Renal pelvis (tissue), 12 donors: Measurements from ENCODE around the gene ZNF334. TPM values are rescaled to one million over a fixed set of nuclear protein-coding genes. Genes with fewer than 3 reads are reported as not detected.

Experiments
- DNase-seq: peaks from one replicate; pipeline ENCODE4 v3.0.0-alpha.2; 2013
- long read RNA-seq, 16 experiments: transcript quantifications; one replicate each; lab custom pipeline, GENCODE V29; 2026
- polyA plus RNA-seq, 3 donors: library from polyadenylated mRNA; unstranded; fragments of 120-200 nt; gene quantifications; one replicate each; pipeline ENCODE4 v1.2.1, GENCODE V29; 2013; ENCODE audit not compliant: insufficient read length in 3 of 3

Gene ZNF334
- 10 to 100 TPM; 24.1 to 44.9 (median 40.5) TPM for polyA plus RNA-seq
- long read RNA-seq, donor 1, partial matches to known transcripts = 0 of 2 reads
- long read RNA-seq, donor 1, other reads (novel, unspliced or antisense) = 0 of 2 reads
- long read RNA-seq, donor 2, partial matches to known transcripts = 0 of 2 reads
- long read RNA-seq, donor 2, other reads (novel, unspliced or antisense) = 0 of 2 reads
- long read RNA-seq, donor 3, partial matches to known transcripts = 0 of 2 reads
- long read RNA-seq, donor 3, other reads (novel, unspliced or antisense) = 0 of 2 reads
- long read RNA-seq, donor 4, partial matches to known transcripts = 0 of 2 reads
- long read RNA-seq, donor 4, other reads (novel, unspliced or antisense) = 0 of 2 reads
- long read RNA-seq, donor 5, partial matches to known transcripts = 0 of 1 reads
- long read RNA-seq, donor 5, other reads (novel, unspliced or antisense) = 0 of 1 reads
- long read RNA-seq, donor 6, partial matches to known transcripts = 6 of 9 reads
- long read RNA-seq, donor 6, other reads (novel, unspliced or antisense) = 0 of 9 reads
- long read RNA-seq, donor 7, partial matches to known transcripts = 0 of 2 reads
- long read RNA-seq, donor 7, other reads (novel, unspliced or antisense) = 0 of 2 reads
- long read RNA-seq, donor 8, partial matches to known transcripts = 0 of 1 reads
- long read RNA-seq, donor 8, other reads (novel, unspliced or antisense) = 0 of 1 reads
- long read RNA-seq, donor 9 = 0 reads
- long read RNA-seq, donor 10, partial matches to known transcripts = 0 of 2 reads
- long read RNA-seq, donor 10, other reads (novel, unspliced or antisense) = 0 of 2 reads
- long read RNA-seq, donor 11, partial matches to known transcripts = 0 of 2 reads
- long read RNA-seq, donor 11, other reads (novel, unspliced or antisense) = 0 of 2 reads
- long read RNA-seq, donor 12, partial matches to known transcripts = 5 of 5 reads
- long read RNA-seq, donor 12, other reads (novel, unspliced or antisense) = 0 of 5 reads
- long read RNA-seq, donor 13, partial matches to known transcripts = 5 of 6 reads
- long read RNA-seq, donor 13, other reads (novel, unspliced or antisense) = 0 of 6 reads
- long read RNA-seq, donor 14, partial matches to known transcripts = 0 of 2 reads
- long read RNA-seq, donor 14, other reads (novel, unspliced or antisense) = 0 of 2 reads
- long read RNA-seq, donor 15, partial matches to known transcripts = 0 of 3 reads
- long read RNA-seq, donor 15, other reads (novel, unspliced or antisense) = 0 of 3 reads
- long read RNA-seq, donor 16, partial matches to known transcripts = 8 of 10 reads
- long read RNA-seq, donor 16, other reads (novel, unspliced or antisense) = 0 of 10 reads

DNA sequence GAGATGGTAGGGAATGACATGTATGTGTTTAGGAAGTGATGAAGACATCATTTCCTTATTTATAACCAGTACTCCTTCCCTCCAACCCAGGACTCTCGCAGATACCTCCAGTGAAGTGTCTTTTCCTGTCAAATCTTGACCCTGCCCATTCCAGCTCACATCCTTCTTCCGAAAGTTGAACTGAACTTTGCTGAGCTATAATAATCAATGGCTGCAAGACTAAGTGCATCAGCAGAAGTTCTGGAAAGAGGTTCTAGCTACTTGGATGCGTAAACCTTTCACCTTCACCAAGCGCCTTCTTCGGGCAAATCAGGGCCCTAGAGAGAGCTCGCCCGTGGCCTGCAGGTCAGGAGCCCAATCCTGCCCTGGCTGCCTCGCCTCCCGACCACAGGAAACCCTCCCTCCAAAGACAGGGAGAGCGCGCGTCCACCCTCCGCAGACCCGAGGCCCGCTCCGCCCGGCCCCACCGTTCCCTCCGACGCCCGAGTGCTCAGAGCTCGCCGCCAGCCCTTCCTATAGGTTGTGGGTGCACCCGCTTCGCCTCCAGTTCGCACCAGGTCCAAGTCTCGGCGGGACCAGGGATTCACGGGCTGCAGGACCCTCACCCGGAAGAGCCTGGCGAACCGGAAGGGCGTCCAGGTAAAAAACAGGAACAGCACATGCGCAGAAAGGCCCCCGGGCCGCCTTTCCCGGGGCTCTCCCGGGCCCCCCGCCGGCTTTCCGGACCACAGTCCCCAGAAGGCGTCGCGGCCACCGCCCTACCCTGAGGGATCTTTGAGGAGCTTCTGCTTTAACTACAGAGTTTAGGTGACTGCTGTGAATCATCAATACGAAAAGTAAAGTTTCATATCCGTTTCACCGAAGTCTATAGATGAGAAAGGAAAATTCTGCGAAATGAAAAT lies at the start of gene ZNF334:
Gene ZNF334 (minus strand): TSS at position 617 of the 902 bp plus-strand sequence. CDS start 1,457 bp downstream, outside the sequence.
- peak; percentile 79 for DNase-seq

- peak; percentile 81 for DNase-seq
Observed at GRCh38 chr20:46562373-46563169, 49.2 kb upstream of the ZNF334 start.

GRCh38 chr20:46562009-46562372 lies 48.6 kb upstream of the ZNF334 start:
- DNase-seq = no peak

- no peak for DNase-seq
Observed at GRCh38 chr20:46559685-46560440, 46.5 kb upstream of the ZNF334 start.

DNA sequence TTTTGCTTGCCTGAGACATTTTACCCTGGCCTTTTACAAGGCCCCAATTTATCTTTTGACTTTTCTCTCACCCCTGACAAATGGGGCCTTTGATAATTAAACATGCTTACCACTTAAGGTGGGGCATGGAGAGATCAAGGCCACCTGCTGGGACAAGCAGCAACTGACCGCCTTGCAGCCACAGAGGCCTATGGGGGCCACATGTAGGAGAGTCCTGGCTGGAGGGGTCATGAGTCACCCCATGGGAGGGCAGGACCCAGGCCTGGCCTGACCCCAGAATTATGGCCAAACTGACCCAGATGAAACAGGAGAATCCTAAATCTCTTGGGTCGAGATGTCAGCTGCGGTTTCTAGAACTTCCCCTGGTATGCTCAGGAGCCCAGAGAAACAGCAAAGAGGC lies 45.6 kb upstream of the ZNF334 start:
- DNase-seq = no peak

DNA sequence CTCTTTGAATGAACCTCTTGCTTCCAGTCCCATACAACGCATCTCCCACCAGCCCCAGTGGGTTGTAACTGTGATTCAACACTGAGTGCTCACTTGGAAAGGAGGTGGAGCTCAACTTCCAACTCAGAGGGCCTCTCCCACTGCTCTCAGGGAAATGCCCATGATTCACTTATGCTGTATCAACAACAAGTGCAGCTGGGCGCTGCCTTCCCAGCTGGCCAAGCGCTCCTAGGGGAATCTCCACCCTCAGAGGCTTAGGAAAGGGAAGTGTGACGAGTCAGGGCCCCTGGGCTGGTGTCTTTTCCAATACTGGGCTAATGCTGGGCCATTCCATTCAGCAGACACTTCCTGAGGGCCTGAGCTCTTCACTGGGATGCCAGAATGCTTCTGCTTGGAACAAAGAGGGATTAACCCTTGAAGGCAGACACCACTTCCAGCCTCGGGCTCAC lies 45.2 kb upstream of the ZNF334 start:
- DNase-seq = no peak

GRCh38 chr20:46557231-46557956 lies 44.0 kb upstream of the ZNF334 start:
- no peak for DNase-seq

DNA sequence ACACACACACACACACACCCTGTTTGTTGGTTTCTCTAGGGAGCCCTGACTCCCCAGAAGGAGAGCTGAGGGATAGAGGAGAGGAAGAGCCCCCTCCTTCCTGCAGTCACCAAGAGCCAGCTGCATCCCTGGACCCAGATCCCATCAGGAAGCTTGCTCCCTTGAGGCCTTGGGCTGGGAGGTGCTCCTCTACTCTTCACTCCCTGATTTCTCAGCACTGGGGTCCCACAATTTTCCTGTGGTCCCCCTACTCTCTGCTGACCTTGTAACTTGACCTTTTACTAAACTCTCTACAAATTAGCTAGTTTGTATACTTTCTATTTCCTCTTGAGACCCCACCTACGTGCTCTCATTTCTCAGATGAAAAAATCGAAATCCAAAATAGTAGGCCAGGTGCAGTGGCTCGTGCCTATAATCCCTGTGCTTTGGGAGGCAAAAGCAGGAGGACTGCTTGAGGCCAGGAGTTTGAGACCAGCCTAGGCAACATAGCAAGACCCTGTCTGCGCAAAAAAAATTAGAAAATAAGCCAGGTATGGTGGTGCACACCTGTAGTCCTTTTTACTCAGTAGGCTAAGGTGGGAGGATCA lies 42.1 kb upstream of the ZNF334 start:
- DNase-seq = no peak

GRCh38 chr20:46554828-46555227 lies 41.5 kb upstream of the ZNF334 start:
- DNase-seq = no peak

DNA sequence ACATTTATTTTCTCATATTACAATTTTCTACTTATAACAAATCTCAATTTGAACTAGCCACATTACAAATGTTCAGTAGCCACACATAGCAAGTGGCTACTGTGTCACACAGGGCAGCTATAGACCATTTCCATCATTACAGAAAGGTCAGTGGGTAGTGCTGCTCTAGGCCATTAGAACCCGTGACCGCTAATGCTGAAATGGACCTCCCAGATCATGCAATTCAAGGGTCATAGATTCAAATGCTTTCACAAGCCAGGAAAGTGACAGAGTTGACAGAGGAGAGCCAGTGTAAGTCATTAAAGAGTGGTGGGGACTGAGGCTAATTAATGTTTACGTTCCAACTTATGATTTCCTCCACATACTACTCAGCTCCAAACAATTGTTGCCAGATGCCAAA lies 40.6 kb upstream of the ZNF334 start:
- DNase-seq = no peak

- no peak for DNase-seq
Observed at GRCh38 chr20:46552460-46553420, 39.4 kb upstream of the ZNF334 start.

DNA sequence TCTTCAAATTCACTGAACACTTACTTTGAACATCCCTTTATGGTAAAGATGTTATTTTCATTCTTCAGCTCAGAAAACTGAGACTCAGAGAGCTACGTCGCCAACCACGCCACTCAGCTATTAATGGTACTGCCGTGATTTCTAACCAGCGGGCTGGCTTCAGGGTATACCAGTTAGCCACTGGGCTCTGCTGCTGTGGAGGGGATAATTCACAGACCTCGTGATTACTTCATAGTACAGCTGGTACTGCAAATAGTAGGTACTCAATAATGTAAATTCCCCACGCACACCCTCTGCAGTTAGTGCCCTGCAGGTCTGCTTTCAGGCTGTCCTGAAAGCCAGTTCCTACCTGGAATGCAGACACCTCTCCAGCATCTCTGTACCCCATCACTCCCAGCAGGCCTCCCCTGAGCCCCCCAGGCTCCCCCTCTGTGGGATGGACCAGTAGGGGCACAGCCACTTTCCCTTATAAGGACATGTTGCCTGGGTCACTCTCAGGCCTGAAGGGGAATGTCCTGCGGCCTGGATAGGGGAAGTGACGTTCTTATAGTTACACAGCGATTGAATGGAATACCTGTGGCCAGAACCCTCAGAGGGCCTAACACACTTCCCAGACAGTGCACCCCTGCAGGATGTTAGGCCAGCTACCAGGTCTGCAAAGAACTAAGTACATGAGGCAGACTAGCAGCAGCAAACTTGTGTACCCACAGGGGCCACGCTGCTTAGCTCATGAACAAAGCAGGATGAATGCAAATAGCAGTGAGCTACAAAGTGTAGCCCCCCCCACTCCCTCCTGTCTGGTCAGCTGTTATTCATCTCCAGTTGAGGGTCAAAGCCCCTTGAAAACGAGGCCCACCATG lies 38.4 kb upstream of the ZNF334 start:
- no peak for DNase-seq

GRCh38 chr20:46550461-46550860 lies 37.1 kb upstream of the ZNF334 start, which contains the start of gene OCSTAMP:
TSS of gene OCSTAMP (minus strand) at chr20:46550654. CDS start at chr20:46550560, 94 bp downstream.
- DNase-seq = no peak

- DNase-seq = no peak
Observed at GRCh38 chr20:46549188-46549972, 36.0 kb upstream of the ZNF334 start.

GRCh38 chr20:46548688-46549087 lies 35.3 kb upstream of the ZNF334 start:
- no peak for DNase-seq
